HG03521 (cell line): ENCODE measurements around the gene KCNT1.

Source experiments
- ATAC-seq: cut with Tn5 transposase; IDR thresholded peaks from one replicate; pipeline ENCODE4 v1.9.1; 2021; ENCODE audit warnings: mild to moderate bottlenecking, moderate library complexity; ENCODE audit not compliant: unreplicated experiment

Gene KCNT1

GRCh38 chr9:135698236-135698635 is 3.7 kb upstream of the KCNT1 start:
- no peak for ATAC-seq

GRCh38 chr9:135698767-135699166 is 3.2 kb upstream of the KCNT1 start:
- ATAC-seq, result no peak

GRCh38 chr9:135699440-135699839 is 2.5 kb upstream of the KCNT1 start, which contains the start of gene SOHLH1:
Gene SOHLH1 (minus strand): TSS chr9:135699481. CDS start chr9:135699467, 14 bp downstream.
- no peak for ATAC-seq

- ATAC-seq, result no peak
Measured at GRCh38 chr9:135700525-135700924, 1.5 kb upstream of the KCNT1 start.

- no peak for ATAC-seq
Measured at GRCh38 chr9:135701067-135701958, 672 bp upstream of the KCNT1 start.

GRCh38 chr9:135703726-135704125 is 1.7 kb downstream of the KCNT1 start:
- ATAC-seq, result no peak

GRCh38 chr9:135704483-135704882 is 2.5 kb downstream of the KCNT1 start:
- ATAC-seq, result no peak

- no peak for ATAC-seq
Measured at GRCh38 chr9:135705376-135705775, 3.4 kb downstream of the KCNT1 start.

- ATAC-seq, result no peak
Measured at GRCh38 chr9:135706288-135706687, 4.3 kb downstream of the KCNT1 start.

- ATAC-seq, result no peak
Measured at GRCh38 chr9:135707252-135708138, 5.5 kb downstream of the KCNT1 start.

- ATAC-seq, result no peak
Measured at GRCh38 chr9:135708164-135708563, 6.2 kb downstream of the KCNT1 start.

GRCh38 chr9:135711391-135711790 is 9.4 kb downstream of the KCNT1 start:
- no peak for ATAC-seq

GRCh38 chr9:135711881-135712280 is 9.9 kb downstream of the KCNT1 start:
- no peak for ATAC-seq

GRCh38 chr9:135712613-135713295 is 10.8 kb downstream of the KCNT1 start:
- no peak for ATAC-seq

- ATAC-seq, result no peak
Measured at GRCh38 chr9:135714242-135715055, 12.5 kb downstream of the KCNT1 start.

GRCh38 chr9:135715056-135715595 is 13.1 kb downstream of the KCNT1 start:
- no peak for ATAC-seq

GRCh38 chr9:135716045-135716444 is 14.1 kb downstream of the KCNT1 start:
- ATAC-seq, result no peak

GRCh38 chr9:135717410-135717809 is 15.4 kb downstream of the KCNT1 start:
- ATAC-seq, result no peak

- ATAC-seq, result no peak
Measured at GRCh38 chr9:135718616-135719015, 16.6 kb downstream of the KCNT1 start.

GRCh38 chr9:135719472-135719871 is 17.5 kb downstream of the KCNT1 start:
- ATAC-seq, result no peak
